Measurements from ENCODE around the gene OR5AL1. TPM values are rescaled to one million over a fixed set of nuclear protein-coding genes. Genes with fewer than 3 reads are reported as not detected.
"Not testable (repeated sequence)": the region's sequence is repeated elsewhere in the genome, so short reads cannot be mapped to it uniquely, and the experiment has no call there.

OR5AL1 gene
- not detected in 2 replicates for total RNA-seq

DNA sequence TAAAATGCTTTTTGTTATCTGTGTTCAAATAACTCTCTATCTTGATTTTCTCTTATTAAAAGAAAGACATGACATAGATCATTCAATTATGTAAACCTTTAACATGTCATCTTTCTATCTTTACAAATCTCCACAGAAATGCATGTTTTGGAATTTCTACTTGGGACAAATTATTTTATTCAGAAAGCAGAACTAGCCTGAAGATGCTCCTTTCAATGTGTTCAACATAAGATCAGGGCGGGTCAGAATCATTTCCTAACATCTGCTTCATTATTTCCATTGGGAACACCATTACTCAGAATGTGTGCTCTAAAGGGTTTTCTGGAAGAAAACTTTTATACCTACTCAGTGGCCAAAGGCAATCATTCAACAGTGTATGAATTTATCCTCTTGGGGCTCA lies at the start of gene OR5AL1:
Gene OR5AL1, plus strand, starts transcription at position 301 of the 400 bp plus-strand sequence.
- no peak for DNase-seq (ENCODE audit: low read depth, low spot score)

DNA sequence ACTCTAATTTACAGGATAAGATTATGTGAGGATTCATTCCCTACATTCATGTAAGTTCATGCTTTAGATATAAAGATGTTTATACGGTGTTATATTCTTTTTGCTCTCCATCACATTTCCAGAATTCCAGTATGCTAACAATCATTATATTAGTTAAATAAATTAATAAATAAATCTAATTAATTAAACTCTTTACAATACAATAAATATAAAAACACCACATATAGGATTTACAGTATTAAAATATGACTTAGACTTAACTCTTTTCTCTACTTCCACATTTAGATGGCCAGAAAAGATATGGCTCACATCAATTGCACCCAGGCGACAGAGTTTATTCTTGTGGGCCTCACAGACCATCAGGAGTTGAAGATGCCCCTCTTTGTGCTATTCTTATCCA lies 37.2 kb upstream of the OR5AL1 start, which contains the start of gene OR8U1:
Gene OR8U1, plus strand, starts transcription at position 301 of the 400 bp plus-strand sequence. Its CDS starts 0 bp downstream, at position 301.
- DNase-seq (ENCODE audit: low read depth, low spot score), result no peak

DNA sequence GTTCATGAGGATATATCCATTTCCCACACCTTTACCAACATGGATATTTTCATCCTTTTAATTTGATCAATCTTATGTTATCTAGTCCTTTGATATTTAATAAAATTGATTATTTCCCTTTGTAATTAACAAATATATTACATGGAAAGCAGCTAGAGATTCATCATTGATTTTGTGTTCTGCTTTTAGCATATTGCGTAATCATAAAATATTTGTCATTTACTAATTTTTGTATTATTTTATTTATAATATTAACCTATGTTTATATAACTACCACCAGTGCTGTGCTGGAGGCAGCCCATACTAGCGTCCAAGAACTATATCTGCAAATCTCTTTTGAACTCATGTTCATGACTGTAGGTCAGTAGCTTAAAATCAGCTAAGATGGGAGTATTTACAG lies 32.4 kb upstream of the OR5AL1 start:
- DNase-seq (ENCODE audit: low read depth, low spot score), result no peak

DNA sequence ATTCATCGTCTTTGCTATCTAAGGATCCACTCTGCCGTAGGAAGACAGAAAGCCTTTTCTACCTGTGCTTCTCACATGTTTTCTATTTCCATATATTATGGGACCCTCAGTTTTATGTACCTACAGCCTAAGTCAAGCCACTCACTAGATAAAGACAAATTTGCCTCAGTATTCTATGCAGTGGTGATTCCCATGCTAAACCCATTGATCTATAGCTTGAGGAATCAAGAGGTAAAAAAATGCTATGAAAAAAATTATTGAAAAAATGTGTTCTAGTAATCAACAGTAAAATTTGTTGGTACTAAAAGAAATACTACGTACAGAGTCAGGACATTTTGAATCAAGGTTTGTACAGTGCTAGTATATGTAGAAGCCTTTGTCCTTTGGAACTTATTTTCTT lies 18.1 kb upstream of the OR5AL1 start:
- no peak for DNase-seq (ENCODE audit: low read depth, low spot score)

DNA sequence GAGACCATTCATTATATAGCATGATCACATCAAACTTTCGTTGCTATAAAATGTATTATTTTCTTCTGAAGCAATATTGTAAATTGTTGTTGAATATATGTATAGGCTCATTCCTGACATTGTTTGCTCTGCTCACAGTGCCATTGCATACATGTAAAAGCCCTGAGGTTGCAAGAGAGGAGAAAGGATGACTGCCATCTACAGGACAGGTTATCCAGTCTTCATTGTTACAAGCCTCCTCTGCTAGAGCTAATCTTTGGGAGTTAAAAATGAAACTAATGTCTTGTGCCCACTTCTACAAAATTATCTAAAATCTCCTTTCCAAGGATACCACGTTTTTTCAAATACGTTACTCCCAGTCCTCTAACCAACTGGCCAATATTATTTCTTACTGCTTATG lies 16.4 kb upstream of the OR5AL1 start:
- DNase-seq (ENCODE audit: low read depth, low spot score), result no peak

DNA sequence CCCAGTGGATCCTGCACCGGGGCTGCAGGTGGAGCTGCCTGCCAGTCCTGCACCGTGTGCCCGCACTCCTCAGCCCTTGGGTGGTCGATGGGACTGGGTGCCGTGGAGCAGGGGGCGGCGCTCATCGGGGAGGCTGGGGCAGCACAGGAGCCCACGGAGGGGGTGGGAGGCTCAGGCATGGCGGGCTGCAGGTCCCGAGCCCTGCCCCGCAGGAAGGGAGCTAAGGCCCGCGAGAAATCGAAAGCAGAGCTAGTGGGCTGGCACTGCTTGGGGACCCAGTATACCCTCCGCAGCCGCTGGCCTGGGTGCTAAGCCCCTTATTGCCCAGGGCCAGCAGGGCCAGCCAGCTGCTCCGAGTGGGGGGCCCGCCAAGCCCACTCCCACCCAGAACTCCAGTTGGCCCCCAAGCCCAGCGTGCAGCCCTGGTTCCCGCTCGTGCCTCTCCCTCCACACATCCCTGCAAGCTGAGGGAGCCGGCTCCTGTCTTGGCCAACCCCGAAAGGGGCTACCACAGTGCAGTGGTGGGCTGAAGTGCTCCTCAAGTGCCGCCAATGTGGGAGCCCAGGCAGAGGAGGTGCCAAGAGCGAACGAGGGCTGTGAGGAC lies 10.5 kb upstream of the OR5AL1 start:
- not testable (repeated sequence) for DNase-seq (ENCODE audit: low read depth, low spot score)

DNA sequence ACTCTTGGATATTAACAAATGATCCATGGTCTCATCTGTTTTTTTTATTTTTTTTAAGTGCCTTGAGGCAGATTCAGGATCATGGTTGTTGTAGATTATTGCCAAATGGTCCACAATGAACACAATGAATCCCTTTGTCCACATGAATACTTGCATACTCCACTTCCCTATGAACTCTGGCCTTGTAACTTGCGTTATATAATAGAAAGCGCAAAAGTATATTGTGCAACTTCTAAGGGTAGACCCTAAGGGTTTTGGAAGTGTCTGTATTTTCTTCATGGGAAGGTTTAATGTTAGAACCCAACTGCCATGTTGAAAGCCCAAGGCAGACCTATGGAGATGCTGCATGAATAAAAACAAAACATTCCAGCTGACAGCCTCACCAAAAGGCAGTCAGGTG lies 8.1 kb upstream of the OR5AL1 start:
- DNase-seq (ENCODE audit: low read depth, low spot score), result no peak

DNA sequence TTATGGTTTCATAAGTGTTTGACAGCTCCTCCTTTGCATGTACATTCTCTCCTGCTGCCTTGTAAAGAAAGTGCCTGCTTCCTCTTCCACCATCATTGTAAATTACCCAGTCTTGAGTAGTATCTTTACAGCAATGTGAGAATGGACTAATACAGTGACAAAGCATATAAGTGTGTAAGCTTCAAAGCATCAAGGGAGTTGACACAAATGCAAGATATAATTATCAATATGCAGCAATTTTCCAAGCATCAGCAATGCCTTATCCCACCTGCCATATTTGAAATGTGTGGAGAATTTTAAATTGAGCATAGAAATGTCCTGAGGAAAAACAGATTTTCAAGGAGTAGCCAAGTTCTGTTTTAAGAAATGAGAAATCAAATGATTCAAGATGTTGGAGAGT lies 1.7 kb upstream of the OR5AL1 start:
- no peak for DNase-seq (ENCODE audit: low read depth, low spot score)

DNA sequence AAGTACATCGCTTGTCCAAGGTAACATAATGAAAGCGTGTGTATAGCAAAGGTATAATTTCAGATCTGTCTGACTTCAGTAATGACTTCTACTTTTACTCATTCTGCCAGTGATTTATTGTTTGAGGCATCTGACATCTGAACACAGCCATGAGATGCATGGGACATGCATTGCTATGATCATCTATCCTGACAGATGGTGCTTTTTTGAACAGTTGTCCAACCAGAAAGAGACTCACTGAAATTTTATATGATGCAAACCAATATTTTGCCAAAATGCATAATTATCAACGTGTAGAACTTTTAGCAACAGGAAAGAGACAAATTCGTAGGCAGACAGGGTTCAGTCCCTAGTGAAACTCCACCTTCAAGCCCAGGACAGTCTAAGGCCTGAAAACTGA lies 41.0 kb downstream of the OR5AL1 start:
- DNase-seq (ENCODE audit: low read depth, low spot score), result no peak

DNA sequence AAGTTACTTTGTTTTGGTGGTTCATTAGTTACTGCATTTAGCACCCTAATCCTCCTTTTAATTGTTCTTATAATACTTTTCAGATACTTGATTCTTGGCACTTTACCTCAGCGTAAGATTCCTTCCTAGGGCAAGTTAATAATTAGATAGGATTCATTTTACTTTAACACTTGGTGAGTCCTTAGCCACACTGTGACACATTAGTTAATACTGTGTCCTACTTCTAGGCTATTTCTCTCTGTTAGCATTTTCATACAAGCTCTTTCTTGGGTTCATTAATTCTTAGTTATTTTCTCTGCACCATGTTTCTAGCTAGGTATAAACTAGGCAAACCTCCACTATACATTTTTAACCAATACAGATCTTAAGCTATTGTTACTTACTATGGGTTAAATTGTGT lies 44.6 kb downstream of the OR5AL1 start:
- DNase-seq (ENCODE audit: low read depth, low spot score), result no peak

Other genes starting within 250 kb of the OR5AL1 start
- not detected in 2 replicates for gene OR5J2, start 236.1 kb upstream of the OR5AL1 start, total RNA-seq
- not detected in 2 replicates for gene OR5T2, start 178.4 kb upstream of the OR5AL1 start, total RNA-seq
- not detected in 2 replicates for gene OR5T3, start 160.4 kb upstream of the OR5AL1 start, total RNA-seq
- not detected in 2 replicates for gene OR5T1, start 138.5 kb upstream of the OR5AL1 start, total RNA-seq
- gene OR8H1, start 120.4 kb upstream of the OR5AL1 start, total RNA-seq, result not detected in 2 replicates
- gene OR8K3, start 97.6 kb upstream of the OR5AL1 start, total RNA-seq, result not detected in 2 replicates
- not detected in 2 replicates for gene OR8K1, start 66.7 kb upstream of the OR5AL1 start, total RNA-seq
- gene OR8J1, start 58.4 kb upstream of the OR5AL1 start, total RNA-seq, result not detected in 2 replicates
- gene OR8U1, start 37.1 kb upstream of the OR5AL1 start, total RNA-seq, result not detected in 2 replicates
- gene OR5M3, start 60.7 kb downstream of the OR5AL1 start, total RNA-seq, result not detected in 2 replicates
- not detected in 2 replicates for gene OR5M8, start 78.7 kb downstream of the OR5AL1 start, total RNA-seq
- gene OR5M11, start 130.6 kb downstream of the OR5AL1 start, total RNA-seq, result not detected in 2 replicates
- gene OR5M10, start 165.0 kb downstream of the OR5AL1 start, total RNA-seq, result not detected in 2 replicates
- gene OR5M1, start 202.2 kb downstream of the OR5AL1 start, total RNA-seq, result not detected in 2 replicates
- not detected in 2 replicates for gene OR5AP2, start 229.7 kb downstream of the OR5AL1 start, total RNA-seq

Measured in pulmonary artery endothelial cell (primary cell).